GM06990 (cell line): ENCODE results near the gene LARGE2.

Source experiments
- DNase-seq: peaks from one replicate; pipeline ENCODE4 v3.0.0-alpha.2; 2011; ENCODE audit not compliant: insufficient read length; ENCODE audit errors: extremely low read depth
- H3K27me3 ChIP-seq: replicated peaks from 2 replicates; pipeline ENCODE4 v1.6.0; 2011; ENCODE audit warnings: low read length; ENCODE audit not compliant: control insufficient read depth, insufficient read depth
- H3K36me3 ChIP-seq: 2 replicates; pipeline ENCODE4 v1.5.1; 2011; ENCODE audit warnings: low read length; ENCODE audit not compliant: control insufficient read depth, insufficient read depth
- H3K4me3 ChIP-seq: replicated peaks from 2 replicates; pipeline ENCODE4 v1.5.1; 2011; ENCODE audit warnings: low read depth, mild to moderate bottlenecking, control low read depth, low read length
- CTCF ChIP-seq: IDR thresholded peaks from 2 replicates; pipeline ENCODE4 v1.5.1; 2011; ENCODE audit warnings: low read length, control low read depth, mild to moderate bottlenecking, inconsistent platforms; ENCODE audit not compliant: insufficient read depth, poor library complexity, severe bottlenecking

Gene LARGE2

GRCh38 chr11:45941285-45941684 lies 18.8 kb downstream of the LARGE2 start:
- no peak for DNase-seq
- TF ChIP-seq CTCF, result no peak
- H3K4me3 ChIP-seq, result no peak overlapping the region
- no peaks in the 10 kb centered on the region for H3K27me3 ChIP-seq
- no peaks in the 10 kb centered on the region; the same call in none of the 2 replicates for H3K36me3 ChIP-seq

GRCh38 chr11:45942381-45942780 lies 19.9 kb downstream of the LARGE2 start:
- no peaks in the 10 kb centered on the region for H3K27me3 ChIP-seq
- no peaks in the 10 kb centered on the region; the same call in none of the 2 replicates for H3K36me3 ChIP-seq
- no peak for DNase-seq
- no peak overlapping the region for H3K4me3 ChIP-seq
- TF ChIP-seq CTCF, result no peak

- no peak for DNase-seq
- TF ChIP-seq CTCF, result no peak
- H3K4me3 ChIP-seq, result no peak overlapping the region
- H3K36me3 ChIP-seq, result peaks cover 3% of the 10 kb centered on the region
- no peaks in the 10 kb centered on the region for H3K27me3 ChIP-seq
Measured at GRCh38 chr11:45945397-45945999, 23.0 kb downstream of the LARGE2 start.

GRCh38 chr11:45947885-45948284 lies 25.4 kb downstream of the LARGE2 start:
- no peak for TF ChIP-seq CTCF
- H3K27me3 ChIP-seq, result no peaks in the 10 kb centered on the region
- no peak for DNase-seq
- H3K36me3 ChIP-seq, result peaks cover 3% of the 10 kb centered on the region
- no peak overlapping the region for H3K4me3 ChIP-seq

GRCh38 chr11:45948356-45948755 lies 25.9 kb downstream of the LARGE2 start:
- no peak for TF ChIP-seq CTCF

GRCh38 chr11:45949992-45950407 lies 27.5 kb downstream of the LARGE2 start:
- TF ChIP-seq CTCF, result no peak
- peaks cover 3% of the 10 kb centered on the region for H3K36me3 ChIP-seq
- no peaks in the 10 kb centered on the region for H3K27me3 ChIP-seq
- DNase-seq, result no peak
- H3K4me3 ChIP-seq, result no peak overlapping the region

More at GRCh38 chr11:45948356-45948755, 25.9 kb downstream of the LARGE2 start:
- no peak overlapping the region for H3K4me3 ChIP-seq
- no peaks in the 10 kb centered on the region for H3K27me3 ChIP-seq
- peaks cover 3% of the 10 kb centered on the region for H3K36me3 ChIP-seq
- no peak for DNase-seq
